GM12892 (cell line): ENCODE measurements around the gene ABCC3.

Source experiments
- POLR2A ChIP-seq: IDR thresholded peaks from 2 replicates; pipeline ENCODE4 v1.6.1; 2011; ENCODE audit warnings: low read depth, low read length, control low read depth
- TAF1 ChIP-seq: IDR thresholded peaks from 2 replicates; pipeline ENCODE4 v1.6.1; 2011; ENCODE audit warnings: low read depth, mild to moderate bottlenecking, control low read depth, low read length, borderline replicate concordance

DNA sequence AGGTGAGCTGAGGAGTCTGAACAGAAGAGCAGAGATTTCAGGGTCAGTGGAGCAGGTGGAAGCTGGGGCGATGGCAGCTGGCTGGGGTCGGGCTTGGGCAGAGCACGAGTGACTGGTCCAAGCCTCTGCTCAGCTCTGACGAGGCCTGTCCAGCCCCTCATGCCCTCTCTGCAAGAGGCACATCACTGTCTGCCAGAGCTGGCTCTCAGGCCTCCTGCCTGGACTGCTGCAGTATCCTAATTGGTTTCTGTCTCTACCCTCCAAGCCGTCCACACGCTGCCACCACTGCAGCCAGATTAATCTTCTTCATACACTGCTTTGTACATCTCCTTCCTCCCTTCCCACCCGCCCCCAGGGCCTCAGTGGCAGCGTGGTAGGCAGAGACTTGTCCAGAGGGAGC, 48.8 kb upstream of the ABCC3 start:
- TF ChIP-seq POLR2A (no peak), TAF1 (no peak)
